ENCODE measurements around the gene OR5M10. TPM values are rescaled to one million over a fixed set of nuclear protein-coding genes. Genes with fewer than 3 reads are reported as not detected.
"Not testable (repeated sequence)": the region's sequence is repeated elsewhere in the genome, so short reads cannot be mapped to it uniquely, and the experiment has no call there.

Gene OR5M10
- polyA plus RNA-seq (ENCODE audit: insufficient read depth in 1 of 5, insufficient read length in 5 of 5, low replicate concordance in 1 of 5) = not detected
- long read RNA-seq, donor 1 = 0 reads
- long read RNA-seq, donor 2 = 0 reads
- long read RNA-seq, donor 3 = 0 reads
- long read RNA-seq, donor 4 = 0 reads
- long read RNA-seq, donor 5 = 0 reads
- long read RNA-seq, donor 6 = 0 reads
- long read RNA-seq, donor 7, partial matches to known transcripts = 0 of 1 reads
- long read RNA-seq, donor 7, other reads (novel, unspliced or antisense) = 0 of 1 reads
- long read RNA-seq, donor 8 = 0 reads

- DNase-seq = no peak
These were observed at the start of gene OR5M10 for GRCh38 chr11:56577621-56578020. Gene OR5M10 (minus strand): TSS chr11:56577721. CDS start chr11:56577721, 0 bp downstream.

GRCh38 chr11:56625946-56626345, 48.4 kb upstream of the OR5M10 start:
- no peak for DNase-seq

GRCh38 chr11:56624661-56625110, 47.2 kb upstream of the OR5M10 start:
- DNase-seq = peak; percentile 3 to 8

GRCh38 chr11:56611174-56611573, 33.7 kb upstream of the OR5M10 start:
- no peak for DNase-seq

- not testable (repeated sequence) for DNase-seq
These were observed 14.7 kb upstream of the OR5M10 start for GRCh38 chr11:56592088-56592717.

GRCh38 chr11:56558574-56558973, 18.9 kb downstream of the OR5M10 start:
- no peak for DNase-seq

- not testable (repeated sequence) for DNase-seq
These were observed 22.8 kb downstream of the OR5M10 start for GRCh38 chr11:56554691-56555090.

GRCh38 chr11:56545531-56545930, 32.0 kb downstream of the OR5M10 start:
- DNase-seq = no peak

- no peak for DNase-seq
These were observed 33.8 kb downstream of the OR5M10 start for GRCh38 chr11:56543739-56544138.

- no peak for DNase-seq
These were observed 34.4 kb downstream of the OR5M10 start, which contains the start of gene OR5M11 for GRCh38 chr11:56543157-56543556. Gene OR5M11 (minus strand): TSS chr11:56543257. CDS start chr11:56543257, 0 bp downstream.

GRCh38 chr11:56533054-56533740, 44.3 kb downstream of the OR5M10 start:
- no peak for DNase-seq

- no peak for DNase-seq
These were observed 45.7 kb downstream of the OR5M10 start for GRCh38 chr11:56531856-56532255.

Other genes starting within 250 kb of the OR5M10 start
- gene OR8K1, start 231.7 kb downstream of the OR5M10 start, polyA plus RNA-seq (ENCODE audit: insufficient read depth in 1 of 5, insufficient read length in 5 of 5, low replicate concordance in 1 of 5) = not detected
- gene OR8J1, start 223.4 kb downstream of the OR5M10 start, polyA plus RNA-seq (ENCODE audit: insufficient read depth in 1 of 5, insufficient read length in 5 of 5, low replicate concordance in 1 of 5) = not detected
- not detected for gene OR8U1, start 202.1 kb downstream of the OR5M10 start, polyA plus RNA-seq (ENCODE audit: insufficient read depth in 1 of 5, insufficient read length in 5 of 5, low replicate concordance in 1 of 5)
- not detected for gene OR5AL1, start 165.0 kb downstream of the OR5M10 start, polyA plus RNA-seq (ENCODE audit: insufficient read depth in 1 of 5, insufficient read length in 5 of 5, low replicate concordance in 1 of 5)
- not detected for gene OR5M3, start 104.4 kb downstream of the OR5M10 start, polyA plus RNA-seq (ENCODE audit: insufficient read depth in 1 of 5, insufficient read length in 5 of 5, low replicate concordance in 1 of 5)
- gene OR5M8, start 86.4 kb downstream of the OR5M10 start, polyA plus RNA-seq (ENCODE audit: insufficient read depth in 1 of 5, insufficient read length in 5 of 5, low replicate concordance in 1 of 5) = not detected
- not detected for gene OR5M11, start 34.5 kb downstream of the OR5M10 start, polyA plus RNA-seq (ENCODE audit: insufficient read depth in 1 of 5, insufficient read length in 5 of 5, low replicate concordance in 1 of 5)
- not detected for gene OR5M1, start 37.2 kb upstream of the OR5M10 start, polyA plus RNA-seq (ENCODE audit: insufficient read depth in 1 of 5, insufficient read length in 5 of 5, low replicate concordance in 1 of 5)
- not detected for gene OR5AP2, start 64.7 kb upstream of the OR5M10 start, polyA plus RNA-seq (ENCODE audit: insufficient read depth in 1 of 5, insufficient read length in 5 of 5, low replicate concordance in 1 of 5)
- gene OR5AR1, start 86.0 kb upstream of the OR5M10 start, polyA plus RNA-seq (ENCODE audit: insufficient read depth in 1 of 5, insufficient read length in 5 of 5, low replicate concordance in 1 of 5) = not detected
- not detected for gene OR9G1, start 121.4 kb upstream of the OR5M10 start, polyA plus RNA-seq (ENCODE audit: insufficient read depth in 1 of 5, insufficient read length in 5 of 5, low replicate concordance in 1 of 5)
- not detected for gene OR9G4, start 171.0 kb upstream of the OR5M10 start, polyA plus RNA-seq (ENCODE audit: insufficient read depth in 1 of 5, insufficient read length in 5 of 5, low replicate concordance in 1 of 5)